ENCODE results near the gene RANBP6.

The RANBP6 gene

DNA sequence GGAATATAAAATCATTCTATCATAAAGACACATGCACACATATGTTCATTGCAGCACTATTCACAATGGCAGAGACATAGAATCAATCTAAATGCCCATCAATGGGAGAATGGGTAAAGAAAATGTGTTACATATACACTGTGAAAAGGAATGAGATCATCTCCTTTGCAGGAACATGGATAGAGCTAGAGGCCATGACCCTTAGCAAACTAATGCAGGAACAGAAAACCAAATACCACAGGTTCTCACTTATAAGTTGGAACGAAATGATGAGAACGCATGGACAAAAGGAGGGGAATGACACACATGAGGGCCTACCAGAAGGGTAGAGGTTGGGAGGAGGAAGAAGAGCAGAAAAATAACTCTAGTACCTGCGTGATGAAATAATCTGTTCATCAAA lies 21.0 kb upstream of the RANBP6 start:
- Histone ChIP-seq H2BK15ac (ENCODE audit: low read depth, poor library complexity, severe bottlenecking) (no peak overlapping the region), H3K4me2 (ENCODE audit: low read length, poor library complexity, severe bottlenecking) (no peak overlapping the region), H3K27me3 (ENCODE audit: control insufficient read depth in 1 of 2, insufficient read depth in 1 of 2, low read length in 2 of 2) (peaks cover 0 to 9% of the 10 kb centered on the region in 2 experiments), H2BK120ac (ENCODE audit: low read depth, low read length) (no peak overlapping the region), H4K8ac (ENCODE audit: low read length) (no peak overlapping the region), H3K14ac (ENCODE audit: low read length in 2 of 2) (no peak overlapping the region), H3K23ac (ENCODE audit: low read length in 2 of 2) (no peak overlapping the region), H2BK5ac (ENCODE audit: low read depth, low read length, poor library complexity, severe bottlenecking) (no peak overlapping the region), H3K18ac (ENCODE audit: low read depth in 1 of 2, low read length in 2 of 2) (no peak overlapping the region), H3K4ac (ENCODE audit: low read depth in 1 of 2, low read length in 2 of 2) (no peak overlapping the region), H4K91ac (ENCODE audit: low read length) (no peak overlapping the region), H3K9ac (ENCODE audit: low read length) (no peak overlapping the region), H2AFZ (ENCODE audit: low read depth, low read length) (no peak overlapping the region), H3K4me1 (ENCODE audit: control insufficient read depth, insufficient read depth, low read depth, low read length) (peaks cover 7% of the 10 kb centered on the region), H3K27ac (ENCODE audit: low read length, poor library complexity, severe bottlenecking) (no peak overlapping the region), H3K4me3 (ENCODE audit: insufficient read depth in 1 of 2, low read depth in 1 of 2, low read length in 2 of 2) (no peak overlapping the region), H2AK5ac (ENCODE audit: low read length, severe bottlenecking) (no peak overlapping the region), H3K36me3 (ENCODE audit: control insufficient read depth in 1 of 2, insufficient read depth in 2 of 2, low read depth in 1 of 2, low read length in 2 of 2) (no peaks in the 10 kb centered on the region), H3K9me3 (ENCODE audit: control insufficient read depth, low read length) (no peaks in the 10 kb centered on the region), H3K79me1 (replicated peaks; ENCODE audit: low read length, poor library complexity, severe bottlenecking) (no peaks in the 10 kb centered on the region), H2BK12ac (ENCODE audit: low read length in 2 of 2) (no peak overlapping the region)
- no peak for DNase-seq
- no CpG with 5 or more reads among the region's 3 CpGs for whole genome bisulfite sequencing

GRCh38 chr9:6034954-6035353 lies 19.5 kb upstream of the RANBP6 start:
- Histone ChIP-seq H4K8ac (ENCODE audit: low read length) (no peak overlapping the region), H3K23ac (ENCODE audit: low read length in 2 of 2) (no peak overlapping the region), H3K9ac (ENCODE audit: low read length) (no peak overlapping the region), H2BK12ac (ENCODE audit: low read length in 2 of 2) (no peak overlapping the region), H3K18ac (ENCODE audit: low read depth in 1 of 2, low read length in 2 of 2) (peak overlapping the region in 1 of 2 experiments; percentile 26), H3K79me1 (replicated peaks; ENCODE audit: low read length, poor library complexity, severe bottlenecking) (no peaks in the 10 kb centered on the region), H2BK5ac (ENCODE audit: low read depth, low read length, poor library complexity, severe bottlenecking) (no peak overlapping the region), H3K4me2 (ENCODE audit: low read length, poor library complexity, severe bottlenecking) (no peak overlapping the region), H3K27me3 (ENCODE audit: control insufficient read depth in 1 of 2, insufficient read depth in 1 of 2, low read length in 2 of 2) (peaks cover 4 to 12% of the 10 kb centered on the region in 2 experiments), H2AFZ (ENCODE audit: low read depth, low read length) (no peak overlapping the region), H3K36me3 (ENCODE audit: control insufficient read depth in 1 of 2, insufficient read depth in 2 of 2, low read depth in 1 of 2, low read length in 2 of 2) (no peaks in the 10 kb centered on the region), H3K4ac (ENCODE audit: low read depth in 1 of 2, low read length in 2 of 2) (peak overlapping the region in 1 of 2 experiments; percentile 35), H4K91ac (ENCODE audit: low read length) (peak overlapping the region; percentile 52), H2AK5ac (ENCODE audit: low read length, severe bottlenecking) (no peak overlapping the region), H2BK120ac (ENCODE audit: low read depth, low read length) (no peak overlapping the region), H3K4me1 (ENCODE audit: control insufficient read depth, insufficient read depth, low read depth, low read length) (peaks cover 7% of the 10 kb centered on the region), H3K14ac (ENCODE audit: low read length in 2 of 2) (peak overlapping the region in 1 of 2 experiments; percentile 78), H2BK15ac (ENCODE audit: low read depth, poor library complexity, severe bottlenecking) (no peak overlapping the region), H3K27ac (ENCODE audit: low read length, poor library complexity, severe bottlenecking) (no peak overlapping the region), H3K9me3 (ENCODE audit: control insufficient read depth, low read length) (no peaks in the 10 kb centered on the region), H3K4me3 (ENCODE audit: insufficient read depth in 1 of 2, low read depth in 1 of 2, low read length in 2 of 2) (no peak overlapping the region)
- DNase-seq = no peak
- 81% methylated on average over 5 of the region's 5 CpGs for WGBS

DNA sequence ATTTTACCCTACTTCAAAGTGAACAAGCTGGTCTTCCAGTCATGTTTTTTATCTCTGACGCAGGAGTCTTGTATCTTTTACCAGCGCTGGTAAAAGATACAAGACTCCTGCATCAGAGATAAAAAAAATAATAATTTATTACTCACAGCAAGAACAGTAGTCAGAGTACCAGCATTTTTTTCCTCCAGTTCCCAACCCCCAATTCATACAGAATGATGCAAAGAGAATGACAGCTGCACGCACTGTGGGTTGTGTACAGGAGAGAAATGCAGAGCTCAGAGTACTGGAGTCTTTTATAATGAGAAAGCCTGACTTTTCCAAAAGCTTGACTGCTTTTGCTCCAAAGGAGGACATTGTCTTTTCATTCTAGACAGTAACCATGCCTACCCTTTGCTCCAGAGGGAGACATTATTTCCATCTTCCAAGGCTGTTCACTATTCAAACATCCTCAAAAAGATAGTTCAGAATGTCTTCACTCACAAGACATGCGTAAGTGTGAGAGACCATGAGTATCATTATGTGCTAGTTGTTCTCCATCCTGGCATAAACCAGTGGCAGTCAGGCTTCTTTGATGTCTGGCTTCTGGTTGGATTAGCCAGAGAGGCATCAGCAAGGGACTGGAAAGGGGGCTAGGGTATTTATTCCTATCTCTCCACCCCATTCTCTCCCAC lies 14.3 kb upstream of the RANBP6 start:
- H4K91ac ChIP-seq (ENCODE audit: low read length) = no peak overlapping the region
- peak overlapping the region; percentile 51 for H2AFZ ChIP-seq (ENCODE audit: low read depth, low read length)
- H3K9me3 ChIP-seq (ENCODE audit: control insufficient read depth, low read length) = no peaks in the 10 kb centered on the region
- no peak overlapping the region for H4K8ac ChIP-seq (ENCODE audit: low read length)
- H3K4me2 ChIP-seq (ENCODE audit: low read length, poor library complexity, severe bottlenecking) = no peak overlapping the region
- peak overlapping the region in 1 of 2 experiments; percentile 60 for H3K23ac ChIP-seq (ENCODE audit: low read length in 2 of 2)
- WGBS = 97% methylated on average over 3 of the region's 4 CpGs
- peaks cover 8 to 11% of the 10 kb centered on the region in 2 experiments for H3K27me3 ChIP-seq (ENCODE audit: control insufficient read depth in 1 of 2, insufficient read depth in 1 of 2, low read length in 2 of 2)
- H3K18ac ChIP-seq (ENCODE audit: low read depth in 1 of 2, low read length in 2 of 2) = no peak overlapping the region
- no peaks in the 10 kb centered on the region for H3K79me1 ChIP-seq (replicated peaks; ENCODE audit: low read length, poor library complexity, severe bottlenecking)
- H3K36me3 ChIP-seq (ENCODE audit: control insufficient read depth in 1 of 2, insufficient read depth in 2 of 2, low read depth in 1 of 2, low read length in 2 of 2) = no peaks in the 10 kb centered on the region
- H2BK15ac ChIP-seq (ENCODE audit: low read depth, poor library complexity, severe bottlenecking) = no peak overlapping the region
- no peak overlapping the region for H3K14ac ChIP-seq (ENCODE audit: low read length in 2 of 2)
- H3K9ac ChIP-seq (ENCODE audit: low read length) = peak overlapping the region; percentile 26
- H3K4ac ChIP-seq (ENCODE audit: low read depth in 1 of 2, low read length in 2 of 2) = no peak overlapping the region
- no peak for DNase-seq
- no peak overlapping the region for H2AK5ac ChIP-seq (ENCODE audit: low read length, severe bottlenecking)
- no peak overlapping the region for H3K27ac ChIP-seq (ENCODE audit: low read length, poor library complexity, severe bottlenecking)
- H3K4me1 ChIP-seq (ENCODE audit: control insufficient read depth, insufficient read depth, low read depth, low read length) = peaks cover 3% of the 10 kb centered on the region
- H3K4me3 ChIP-seq (ENCODE audit: insufficient read depth in 1 of 2, low read depth in 1 of 2, low read length in 2 of 2) = no peak overlapping the region
- H2BK12ac ChIP-seq (ENCODE audit: low read length in 2 of 2) = no peak overlapping the region
- H2BK5ac ChIP-seq (ENCODE audit: low read depth, low read length, poor library complexity, severe bottlenecking) = no peak overlapping the region
- no peak overlapping the region for H2BK120ac ChIP-seq (ENCODE audit: low read depth, low read length)

GRCh38 chr9:6024035-6024554 lies 8.7 kb upstream of the RANBP6 start:
- H3K27me3 ChIP-seq (ENCODE audit: control insufficient read depth in 1 of 2, insufficient read depth in 1 of 2, low read length in 2 of 2) = peaks cover 0 to 4% of the 10 kb centered on the region in 2 experiments
- no peak overlapping the region for H2AFZ ChIP-seq (ENCODE audit: low read depth, low read length)
- H2AK5ac ChIP-seq (ENCODE audit: low read length, severe bottlenecking) = no peak overlapping the region
- H2BK120ac ChIP-seq (ENCODE audit: low read depth, low read length) = no peak overlapping the region
- peak overlapping the region in 1 of 2 experiments; percentile 51 for H3K4me3 ChIP-seq (ENCODE audit: insufficient read depth in 1 of 2, low read depth in 1 of 2, low read length in 2 of 2)
- no peak overlapping the region for H3K14ac ChIP-seq (ENCODE audit: low read length in 2 of 2)
- no peak overlapping the region for H2BK5ac ChIP-seq (ENCODE audit: low read depth, low read length, poor library complexity, severe bottlenecking)
- no peak overlapping the region for H2BK12ac ChIP-seq (ENCODE audit: low read length in 2 of 2)
- peak overlapping the region; percentile 63 for H2BK15ac ChIP-seq (ENCODE audit: low read depth, poor library complexity, severe bottlenecking)
- no peak overlapping the region for H3K4ac ChIP-seq (ENCODE audit: low read depth in 1 of 2, low read length in 2 of 2)
- no peaks in the 10 kb centered on the region for H3K9me3 ChIP-seq (ENCODE audit: control insufficient read depth, low read length)
- no peak overlapping the region for H4K91ac ChIP-seq (ENCODE audit: low read length)
- H3K4me2 ChIP-seq (ENCODE audit: low read length, poor library complexity, severe bottlenecking) = no peak overlapping the region
- H3K9ac ChIP-seq (ENCODE audit: low read length) = no peak overlapping the region
- H3K79me1 ChIP-seq (replicated peaks; ENCODE audit: low read length, poor library complexity, severe bottlenecking) = no peaks in the 10 kb centered on the region
- no peaks in the 10 kb centered on the region for H3K4me1 ChIP-seq (ENCODE audit: control insufficient read depth, insufficient read depth, low read depth, low read length)
- no peak overlapping the region for H3K27ac ChIP-seq (ENCODE audit: low read length, poor library complexity, severe bottlenecking)
- H4K8ac ChIP-seq (ENCODE audit: low read length) = no peak overlapping the region
- H3K36me3 ChIP-seq (ENCODE audit: control insufficient read depth in 1 of 2, insufficient read depth in 2 of 2, low read depth in 1 of 2, low read length in 2 of 2) = no peaks in the 10 kb centered on the region
- no peak overlapping the region for H3K18ac ChIP-seq (ENCODE audit: low read depth in 1 of 2, low read length in 2 of 2)
- H3K23ac ChIP-seq (ENCODE audit: low read length in 2 of 2) = no peak overlapping the region
- DNase-seq = peak; percentile 23
- 0% methylated on average over 1 of the region's 4 CpGs for WGBS
